ENCODE results near the gene RNF135. TPM values are rescaled to one million over a fixed set of nuclear protein-coding genes. Genes with fewer than 3 reads are reported as not detected.

The RNF135 gene
- total and polyA plus RNA-seq, 2 donors (not counting 1 experiment from before 2014, with no cell fraction given) = 13.4 to 15.2 TPM

- H3K9ac ChIP-seq (ENCODE audit: insufficient read depth, low read length) = peak overlapping the region; percentile 6
- no peak for DNase-seq (ENCODE audit: low read depth in 2 of 2)
- TF ChIP-seq EZH2 (IDR thresholded peaks at IDR 0.05; ENCODE audit: low read length, missing control alignments) = no peak
- no peak for TF ChIP-seq CTCF (conservative IDR thresholded peaks at IDR 0.05 in 1 of 2, IDR thresholded peaks at IDR 0.05 in 1 of 2; ENCODE audit: low read depth in 1 of 2, low read length in 2 of 2)
- H2AFZ ChIP-seq (ENCODE audit: low read length) = peak overlapping the region; percentile 51
- H4K20me1 ChIP-seq (ENCODE audit: control insufficient read depth, extremely low read depth, insufficient read depth, low read length) = no peaks in the 10 kb centered on the region
- peak overlapping the region in 3 of 4 experiments; percentile 24 to 37 (median 25) for H3K4me3 ChIP-seq (replicated peaks in 1 of 4; ENCODE audit: control extremely low read depth in 1 of 4, insufficient read depth in 1 of 4, low read depth in 3 of 4, low read length in 4 of 4)
- H3K27ac ChIP-seq (ENCODE audit: insufficient read depth, low read length) = no peak overlapping the region
- peaks cover 2% of the 10 kb centered on the region for H3K27me3 ChIP-seq (ENCODE audit: control insufficient read depth, insufficient read depth, low read length)
- H3K79me2 ChIP-seq (ENCODE audit: control insufficient read depth, insufficient read depth, low read length) = no peaks in the 10 kb centered on the region
- H3K36me3 ChIP-seq (ENCODE audit: control insufficient read depth, insufficient read depth, low read length) = no peaks in the 10 kb centered on the region
- peak overlapping the region; percentile 70 for H3K4me2 ChIP-seq (ENCODE audit: extremely low read depth, insufficient read depth, low read length)
- H3K9me3 ChIP-seq (ENCODE audit: control insufficient read depth, insufficient read depth, low read depth, low read length) = no peaks in the 10 kb centered on the region
- peaks cover 10% of the 10 kb centered on the region for H3K4me1 ChIP-seq (ENCODE audit: control insufficient read depth, extremely low read depth, insufficient read depth, low read length)
Observed at GRCh38 chr17:30922235-30923030, 48.4 kb upstream of the RNF135 start.

GRCh38 chr17:30924341-30924740, 46.5 kb upstream of the RNF135 start:
- Histone ChIP-seq H3K36me3 (ENCODE audit: control insufficient read depth, insufficient read depth, low read length) (no peaks in the 10 kb centered on the region), H3K4me1 (ENCODE audit: control insufficient read depth, extremely low read depth, insufficient read depth, low read length) (peaks cover 10% of the 10 kb centered on the region), H3K4me3 (replicated peaks in 1 of 4; ENCODE audit: control extremely low read depth in 1 of 4, insufficient read depth in 1 of 4, low read depth in 3 of 4, low read length in 4 of 4) (no peak overlapping the region), H3K9ac (ENCODE audit: insufficient read depth, low read length) (no peak overlapping the region), H3K79me2 (ENCODE audit: control insufficient read depth, insufficient read depth, low read length) (no peaks in the 10 kb centered on the region), H3K4me2 (ENCODE audit: extremely low read depth, insufficient read depth, low read length) (no peak overlapping the region), H2AFZ (ENCODE audit: low read length) (no peak overlapping the region), H3K9me3 (ENCODE audit: control insufficient read depth, insufficient read depth, low read depth, low read length) (no peaks in the 10 kb centered on the region), H4K20me1 (ENCODE audit: control insufficient read depth, extremely low read depth, insufficient read depth, low read length) (no peaks in the 10 kb centered on the region), H3K27ac (ENCODE audit: insufficient read depth, low read length) (no peak overlapping the region), H3K27me3 (ENCODE audit: control insufficient read depth, insufficient read depth, low read length) (peaks cover 2% of the 10 kb centered on the region)
- TF ChIP-seq CTCF (conservative IDR thresholded peaks at IDR 0.05 in 1 of 2, IDR thresholded peaks at IDR 0.05 in 1 of 2; ENCODE audit: low read depth in 1 of 2, low read length in 2 of 2) = no peak
- TF ChIP-seq EZH2 (IDR thresholded peaks at IDR 0.05; ENCODE audit: low read length, missing control alignments) = no peak
- no peak for DNase-seq (ENCODE audit: low read depth in 2 of 2)

GRCh38 chr17:30926516-30926915, 44.3 kb upstream of the RNF135 start:
- Histone ChIP-seq H4K20me1 (ENCODE audit: control insufficient read depth, extremely low read depth, insufficient read depth, low read length) (no peaks in the 10 kb centered on the region), H3K9me3 (ENCODE audit: control insufficient read depth, insufficient read depth, low read depth, low read length) (no peaks in the 10 kb centered on the region), H3K27me3 (ENCODE audit: control insufficient read depth, insufficient read depth, low read length) (peaks cover 2% of the 10 kb centered on the region), H3K36me3 (ENCODE audit: control insufficient read depth, insufficient read depth, low read length) (no peaks in the 10 kb centered on the region), H3K4me2 (ENCODE audit: extremely low read depth, insufficient read depth, low read length) (no peak overlapping the region), H3K79me2 (ENCODE audit: control insufficient read depth, insufficient read depth, low read length) (no peaks in the 10 kb centered on the region), H3K4me3 (replicated peaks in 1 of 4; ENCODE audit: control extremely low read depth in 1 of 4, insufficient read depth in 1 of 4, low read depth in 3 of 4, low read length in 4 of 4) (no peak overlapping the region), H3K27ac (ENCODE audit: insufficient read depth, low read length) (no peak overlapping the region), H3K9ac (ENCODE audit: insufficient read depth, low read length) (no peak overlapping the region), H2AFZ (ENCODE audit: low read length) (no peak overlapping the region), H3K4me1 (ENCODE audit: control insufficient read depth, extremely low read depth, insufficient read depth, low read length) (peaks cover 2% of the 10 kb centered on the region)
- TF ChIP-seq CTCF (conservative IDR thresholded peaks at IDR 0.05 in 1 of 2, IDR thresholded peaks at IDR 0.05 in 1 of 2; ENCODE audit: low read depth in 1 of 2, low read length in 2 of 2) (no peak), EZH2 (IDR thresholded peaks at IDR 0.05; ENCODE audit: low read length, missing control alignments) (no peak)
- no peak for DNase-seq (ENCODE audit: low read depth in 2 of 2)
